ENCODE measurements around the gene TCAP.

TCAP gene

GRCh38 chr17:39628655-39629493 lies 36.3 kb upstream of the TCAP start:
- no peak for DNase-seq (ENCODE audit: low read depth in 2 of 2, low spot score in 1 of 2)

GRCh38 chr17:39629494-39629880 lies 35.7 kb upstream of the TCAP start:
- no peak for DNase-seq (ENCODE audit: low read depth in 2 of 2, low spot score in 1 of 2)

GRCh38 chr17:39629898-39630297 lies 35.3 kb upstream of the TCAP start:
- no peak for DNase-seq (ENCODE audit: low read depth in 2 of 2, low spot score in 1 of 2)

- no peak for DNase-seq (ENCODE audit: low read depth in 2 of 2, low spot score in 1 of 2)
These were observed 33.7 kb upstream of the TCAP start for GRCh38 chr17:39631403-39631802.

- DNase-seq (ENCODE audit: low read depth in 2 of 2, low spot score in 1 of 2): no peak
These were observed 32.8 kb upstream of the TCAP start for GRCh38 chr17:39632153-39632941.

- no peak for DNase-seq (ENCODE audit: low read depth in 2 of 2, low spot score in 1 of 2)
These were observed 31.5 kb upstream of the TCAP start for GRCh38 chr17:39633570-39634183.

GRCh38 chr17:39634384-39634871 lies 30.7 kb upstream of the TCAP start:
- DNase-seq (ENCODE audit: low read depth in 2 of 2, low spot score in 1 of 2): no peak

GRCh38 chr17:39635614-39636176 lies 29.5 kb upstream of the TCAP start:
- DNase-seq (ENCODE audit: low read depth in 2 of 2, low spot score in 1 of 2): no peak

GRCh38 chr17:39636587-39636926 lies 28.6 kb upstream of the TCAP start:
- no peak for DNase-seq (ENCODE audit: low read depth in 2 of 2, low spot score in 1 of 2)

GRCh38 chr17:39636927-39637736 lies 28.0 kb upstream of the TCAP start, which contains the start of gene STARD3:
Gene STARD3 (plus strand): TSS chr17:39637144. CDS start chr17:39653532, 16,388 bp downstream.
- peak; percentile 78 to 80 for DNase-seq (ENCODE audit: low read depth in 2 of 2, low spot score in 1 of 2)

- no peak for DNase-seq (ENCODE audit: low read depth in 2 of 2, low spot score in 1 of 2)
These were observed 26.8 kb upstream of the TCAP start for GRCh38 chr17:39638317-39638716.

- DNase-seq (ENCODE audit: low read depth in 2 of 2, low spot score in 1 of 2): no peak
These were observed 26.1 kb upstream of the TCAP start for GRCh38 chr17:39639043-39639442.

GRCh38 chr17:39639566-39640458 lies 25.3 kb upstream of the TCAP start:
- DNase-seq (ENCODE audit: low read depth in 2 of 2, low spot score in 1 of 2): no peak

- DNase-seq (ENCODE audit: low read depth in 2 of 2, low spot score in 1 of 2): no peak
These were observed 24.5 kb upstream of the TCAP start for GRCh38 chr17:39640591-39641031.

- DNase-seq (ENCODE audit: low read depth in 2 of 2, low spot score in 1 of 2): no peak
These were observed 24.1 kb upstream of the TCAP start for GRCh38 chr17:39641097-39641496.

GRCh38 chr17:39641883-39642282 lies 23.3 kb upstream of the TCAP start:
- no peak for DNase-seq (ENCODE audit: low read depth in 2 of 2, low spot score in 1 of 2)

GRCh38 chr17:39642291-39643074 lies 22.7 kb upstream of the TCAP start:
- no peak for DNase-seq (ENCODE audit: low read depth in 2 of 2, low spot score in 1 of 2)

GRCh38 chr17:39643271-39643670 lies 21.9 kb upstream of the TCAP start:
- no peak for DNase-seq (ENCODE audit: low read depth in 2 of 2, low spot score in 1 of 2)

- no peak for DNase-seq (ENCODE audit: low read depth in 2 of 2, low spot score in 1 of 2)
These were observed 17.9 kb upstream of the TCAP start for GRCh38 chr17:39647256-39647655.

Measured in stimulated activated CD8-positive, alpha-beta memory T cell treated with anti-CD3 and anti-CD28 coated beads, Interleukin-4, amount 100 ng/mL, for 1 hour (primary cell).